Stimulated activated CD8-positive, alpha-beta memory T cell treated with anti-CD3 and anti-CD28 coated beads, Interleukin-4, amount 100 ng/mL, for 4 hours (primary cell): ENCODE data around the gene CTCFL.
"Not testable (repeated sequence)": the region's sequence is repeated elsewhere in the genome, so short reads cannot be mapped to it uniquely, and the experiment has no call there.

Experiments used
- DNase-seq, 2 donors: peaks; one replicate each; pipeline ENCODE4 v3.0.0-alpha.2; 2020; ENCODE audit warnings: low read depth in 2 of 2, low spot score in 1 of 2

Gene CTCFL

GRCh38 chr20:57536771-57537724 lies 12.1 kb upstream of the CTCFL start:
- DNase-seq = no peak

- DNase-seq = no peak
These were observed 11.3 kb upstream of the CTCFL start for GRCh38 chr20:57536120-57536708.

GRCh38 chr20:57535297-57535696 lies 10.4 kb upstream of the CTCFL start:
- no peak for DNase-seq

GRCh38 chr20:57532104-57532503 lies 7.2 kb upstream of the CTCFL start:
- no peak for DNase-seq

GRCh38 chr20:57530327-57530981 lies 5.5 kb upstream of the CTCFL start:
- DNase-seq = no peak

- no peak for DNase-seq
These were observed 4.9 kb upstream of the CTCFL start for GRCh38 chr20:57529810-57530209.

- no peak for DNase-seq
These were observed 4.2 kb upstream of the CTCFL start for GRCh38 chr20:57529160-57529585.

GRCh38 chr20:57528148-57528547 lies 3.2 kb upstream of the CTCFL start:
- no peak for DNase-seq

- no peak for DNase-seq
These were observed 2.8 kb upstream of the CTCFL start for GRCh38 chr20:57527728-57528127.

GRCh38 chr20:57526885-57527460 lies 2.0 kb upstream of the CTCFL start:
- no peak for DNase-seq

GRCh38 chr20:57526087-57526884 lies 1.3 kb upstream of the CTCFL start:
- DNase-seq = no peak

- no peak for DNase-seq
These were observed 567 bp upstream of the CTCFL start for GRCh38 chr20:57525328-57526086.

- no peak for DNase-seq
These were observed 1.2 kb downstream of the CTCFL start for GRCh38 chr20:57523782-57524181.

- DNase-seq = no peak
These were observed 2.4 kb downstream of the CTCFL start for GRCh38 chr20:57522380-57523140.

GRCh38 chr20:57517904-57518303 lies 7.0 kb downstream of the CTCFL start:
- DNase-seq = no peak

- no peak for DNase-seq
These were observed 10.6 kb downstream of the CTCFL start for GRCh38 chr20:57514273-57514751.

GRCh38 chr20:57513199-57513598 lies 11.7 kb downstream of the CTCFL start:
- DNase-seq = no peak

GRCh38 chr20:57512432-57512831 lies 12.5 kb downstream of the CTCFL start:
- no peak for DNase-seq

GRCh38 chr20:57511709-57512108 lies 13.2 kb downstream of the CTCFL start:
- DNase-seq = not testable (repeated sequence)
